Peyer's patch (tissue), 4 donors: ENCODE data around the gene GPC3.

ENCODE experiments used
- POLR2A ChIP-seq, 2 donors: fragments of 450-650 bp; IDR thresholded peaks; one replicate each; pipeline ENCODE4 v1.5.1; 2017; ENCODE audit warnings: antibody characterized with exemption in 2 of 2, mild to moderate bottlenecking in 2 of 2, moderate library complexity in 2 of 2
- TF ChIP-seq, protein P1 (sequence below), 6 experiments: fragments of 450-650 bp in 4 of 6; fragments of 200-600 bp in 2 of 6; sonication (generic) in 1 of 6; IDR thresholded peaks; one replicate each; pipeline ENCODE4 v1.5.1; 2017 to 2019; ENCODE audit warnings: antibody characterized with exemption in 6 of 6, mild to moderate bottlenecking in 3 of 6, moderate library complexity in 1 of 6

DNA sequence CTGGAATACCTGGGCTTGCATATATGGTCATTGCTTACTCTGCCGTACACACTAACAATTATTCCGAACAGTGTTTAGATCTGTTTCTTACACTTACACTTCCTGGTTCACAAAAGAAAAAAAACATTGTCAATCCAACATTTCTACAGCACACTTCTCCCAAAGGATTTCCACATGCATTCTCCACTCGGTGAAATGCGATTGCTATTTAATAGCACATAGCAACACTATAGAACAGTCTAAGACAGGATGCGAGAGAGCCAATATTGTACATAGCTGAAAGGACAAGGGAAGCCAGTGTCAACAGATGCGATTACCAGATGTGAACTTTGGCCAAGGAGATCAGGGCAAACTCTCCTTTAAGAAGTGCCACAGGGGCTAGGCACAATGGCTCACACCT lies 349.4 kb downstream of the GPC3 start:
- TF ChIP-seq, protein P1, sequence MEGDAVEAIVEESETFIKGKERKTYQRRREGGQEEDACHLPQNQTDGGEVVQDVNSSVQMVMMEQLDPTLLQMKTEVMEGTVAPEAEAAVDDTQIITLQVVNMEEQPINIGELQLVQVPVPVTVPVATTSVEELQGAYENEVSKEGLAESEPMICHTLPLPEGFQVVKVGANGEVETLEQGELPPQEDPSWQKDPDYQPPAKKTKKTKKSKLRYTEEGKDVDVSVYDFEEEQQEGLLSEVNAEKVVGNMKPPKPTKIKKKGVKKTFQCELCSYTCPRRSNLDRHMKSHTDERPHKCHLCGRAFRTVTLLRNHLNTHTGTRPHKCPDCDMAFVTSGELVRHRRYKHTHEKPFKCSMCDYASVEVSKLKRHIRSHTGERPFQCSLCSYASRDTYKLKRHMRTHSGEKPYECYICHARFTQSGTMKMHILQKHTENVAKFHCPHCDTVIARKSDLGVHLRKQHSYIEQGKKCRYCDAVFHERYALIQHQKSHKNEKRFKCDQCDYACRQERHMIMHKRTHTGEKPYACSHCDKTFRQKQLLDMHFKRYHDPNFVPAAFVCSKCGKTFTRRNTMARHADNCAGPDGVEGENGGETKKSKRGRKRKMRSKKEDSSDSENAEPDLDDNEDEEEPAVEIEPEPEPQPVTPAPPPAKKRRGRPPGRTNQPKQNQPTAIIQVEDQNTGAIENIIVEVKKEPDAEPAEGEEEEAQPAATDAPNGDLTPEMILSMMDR (IDR thresholded peaks at IDR 0.05) = no peak
- no peak for TF ChIP-seq POLR2A (IDR thresholded peaks at IDR 0.05)
